OCI-LY3 (cell line): ENCODE data around the gene CLDN16.

Source experiments
- CTCF ChIP-seq: fragments of 200-600, 300-600 bp; sonication (generic); IDR thresholded peaks from 2 replicates; pipeline ENCODE4 v1.5.1; 2014; ENCODE audit warnings: antibody characterized with exemption, low read length, low read depth
- EZH2phosphoT487 ChIP-seq: fragments of 200-600 bp; shearing (Covaris generic); IDR thresholded peaks from 2 replicates; pipeline ENCODE4 v1.6.1; 2018; ENCODE audit warnings: antibody characterized with exemption, mixed run types, low read depth

- TF ChIP-seq CTCF (no peak), EZH2phosphoT487 (no peak)
Observed at GRCh38 chr3:190424108-190424477, 36.1 kb downstream of the CLDN16 start.
